SK-N-MC (cell line): ENCODE results near the gene JADE1.

Experiments used
- EZH2 ChIP-seq: fragments of 200-600 bp; sonication (generic); IDR thresholded peaks from one replicate; pipeline ENCODE4 v1.6.1; 2017; ENCODE audit warnings: antibody characterized with exemption
- POLR2AphosphoS5 ChIP-seq: IDR thresholded peaks from 2 replicates; pipeline ENCODE4 v1.6.1; 2012; ENCODE audit warnings: mild to moderate bottlenecking, low read depth, low read length, borderline replicate concordance

DNA sequence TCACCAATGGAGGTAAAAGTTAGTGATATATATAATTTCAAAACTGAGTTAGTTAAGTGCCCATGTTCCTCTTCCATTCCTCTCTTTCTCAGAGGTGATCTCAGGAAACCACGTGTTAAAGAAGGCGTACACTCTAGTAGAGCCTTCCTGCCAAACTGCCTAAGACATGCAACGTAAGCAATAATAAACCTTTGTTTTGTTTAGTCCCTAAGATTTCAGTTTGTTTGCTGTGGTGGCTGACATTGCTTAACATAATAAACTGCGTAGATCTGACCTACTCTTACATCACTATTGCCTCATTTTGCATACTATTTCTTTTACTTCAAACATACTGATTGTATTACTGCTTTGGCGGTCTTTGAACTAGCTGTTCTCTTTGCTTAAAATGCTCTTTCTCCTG lies 99.2 kb downstream of the JADE1 start:
- TF ChIP-seq EZH2 (no peak), POLR2AphosphoS5 (no peak)
